HCT116 (cell line): ENCODE results near the gene MYF5. TPM values are rescaled to one million over a fixed set of nuclear protein-coding genes. Genes with fewer than 3 reads are reported as not detected.

Experiments
- ATAC-seq: fragments of 200-7000 bp; cut with Tn5 transposase; 2 replicates; pipeline ENCODE4 v1.9.1; 2020; ENCODE audit warnings: mild to moderate bottlenecking, moderate library complexity
- BruUV-seq: library from RNA; stranded (reverse); fragments of 400-500 nt; replicated peaks from 2 replicates; lab custom pipeline; 2021; lab: Mats Ljungman, UMichigan
- CTCF ChIA-PET: fragments of 300-600 bp; sonication (Branson Sonifier 250); formaldehyde crosslinking; loops from one replicate; lab custom pipeline; 2021; ENCODE audit warnings: antibody characterized with exemption; lab: Charles Lee
- POLR2A ChIA-PET: fragments of 300-600, 350-600 bp; sonication (Branson Sonifier 250); formaldehyde crosslinking; loops from one replicate; lab custom pipeline; 2021; ENCODE audit warnings: antibody characterized with exemption; lab: Charles Lee
- RAD21 ChIA-PET, 2 experiments: fragments of 300-600 bp; sonication (Branson Sonifier 250); formaldehyde crosslinking; loops; one replicate each; lab custom pipeline; 2023; ENCODE audit warnings: low total read pairs in 2 of 2; ENCODE audit not compliant: uncharacterized antibody in 2 of 2, unreplicated experiment in 2 of 2, low non-redundant PET in 1 of 2; lab: Charles Lee
- DNase-seq: peaks from one replicate; pipeline ENCODE4 v3.0.0-alpha.2; 2010; ENCODE audit warnings: low read depth, low spot score
- H2AFZ ChIP-seq: fragments of 200-600 bp; shearing (Covaris generic), sonication (generic); 2 replicates; pipeline ENCODE4 v1.6.1; 2017; ENCODE audit warnings: low read depth, mixed run types, mixed read lengths, antibody characterized with exemption, low read length; ENCODE audit not compliant: poor library complexity, severe bottlenecking
- H3K27ac ChIP-seq: 2 replicates; pipeline ENCODE4 v1.5.1; 2012; ENCODE audit warnings: low read depth, low read length
- H3K27me3 ChIP-seq: fragments of 200-600 bp; sonication (generic); 2 replicates; pipeline ENCODE4 v1.6.1; 2016; ENCODE audit warnings: mixed run types, low read length, mixed read lengths; ENCODE audit not compliant: insufficient read depth
- H3K36me3 ChIP-seq, 2 experiments: fragments of 200-500 bp in 1 of 2; fragments of 200-600 bp in 1 of 2; sonication (Bioruptor generic) in 1 of 2; sonication (generic) in 1 of 2; 2 replicates each; pipeline versions ENCODE4 v1.5.1 to v1.6.1; 2014 to 2016; ENCODE audit warnings: low read length in 2 of 2, inconsistent platforms in 1 of 2, mixed read lengths in 1 of 2, mixed run types in 1 of 2; ENCODE audit not compliant: insufficient read depth in 2 of 2, control insufficient read depth in 1 of 2
- H3K4me1 ChIP-seq, 2 experiments: fragments of 200-600 bp in 1 of 2; sonication (generic) in 1 of 2; 2 replicates each; pipeline versions ENCODE4 v1.5.1 to v1.6.1; 2012 to 2017; ENCODE audit warnings: low read length in 2 of 2, inconsistent platforms in 1 of 2, mild to moderate bottlenecking in 1 of 2, mixed read lengths in 1 of 2, mixed run types in 1 of 2, moderate library complexity in 1 of 2; ENCODE audit not compliant: insufficient read depth in 2 of 2, control insufficient read depth in 1 of 2
- H3K4me2 ChIP-seq: fragments of 200-600 bp; sonication (generic); 2 replicates; pipeline ENCODE4 v1.6.1; 2017; ENCODE audit warnings: mixed run types, low read length, mixed read lengths
- H3K4me3 ChIP-seq, 2 experiments: fragments of 200-600 bp in 1 of 2; sonication (generic) in 1 of 2; replicated peaks in 1 of 2; 2 replicates each; pipeline ENCODE4 v1.5.1; 2011 to 2016; ENCODE audit warnings: low read length in 2 of 2, control low read depth in 1 of 2, low read depth in 1 of 2, mild to moderate bottlenecking in 1 of 2, mixed read lengths in 1 of 2, mixed run types in 1 of 2
- H3K79me2 ChIP-seq: fragments of 200-600 bp; sonication (generic); 2 replicates; pipeline ENCODE4 v1.6.1; 2017; ENCODE audit warnings: mild to moderate bottlenecking, mixed run types, low read length, moderate library complexity, mixed read lengths; ENCODE audit not compliant: insufficient read depth
- H3K9ac ChIP-seq: fragments of 200-600 bp; sonication (generic); 2 replicates; pipeline ENCODE4 v1.6.1; 2016; ENCODE audit warnings: low read length, mixed read lengths
- H3K9me2 ChIP-seq: fragments of 200-600 bp; sonication (generic), shearing (Covaris generic); 2 replicates; pipeline ENCODE4 v1.6.1; 2017; ENCODE audit warnings: mixed run types, mild to moderate bottlenecking, moderate library complexity; ENCODE audit not compliant: insufficient read depth
- H3K9me3 ChIP-seq, 2 experiments: fragments of 200-500 bp in 1 of 2; fragments of 200-600 bp in 1 of 2; sonication (Bioruptor generic) in 1 of 2; sonication (generic) in 1 of 2; 2 replicates each; pipeline ENCODE4 v1.6.1; 2014 to 2017; ENCODE audit warnings: low read length in 2 of 2, mixed read lengths in 2 of 2, inconsistent platforms in 1 of 2, low read depth in 1 of 2, mild to moderate bottlenecking in 1 of 2, mixed run types in 1 of 2, moderate library complexity in 1 of 2; ENCODE audit not compliant: control insufficient read depth in 1 of 2, insufficient read depth in 1 of 2
- H4K20me1 ChIP-seq: fragments of 200-600 bp; sonication (generic), shearing (Covaris generic); 2 replicates; pipeline ENCODE4 v1.6.1; 2017; ENCODE audit warnings: mixed run types, mild to moderate bottlenecking, moderate library complexity; ENCODE audit not compliant: insufficient read depth
- ELF1 ChIP-seq: IDR thresholded peaks from 2 replicates; pipeline ENCODE4 v1.6.1; 2012; ENCODE audit warnings: low read depth, borderline replicate concordance
- JUND ChIP-seq: IDR thresholded peaks from 2 replicates; pipeline ENCODE4 v1.6.1; 2012
- POLR2A ChIP-seq: IDR thresholded peaks from 2 replicates; pipeline ENCODE4 v1.7.0; 2011; ENCODE audit warnings: borderline replicate concordance; ENCODE audit not compliant: insufficient read depth, insufficient read length; ENCODE audit errors: extremely low read depth
- POLR2AphosphoS5 ChIP-seq: IDR thresholded peaks from 2 replicates; pipeline ENCODE4 v1.6.1; 2011; ENCODE audit warnings: mild to moderate bottlenecking, low read depth, low read length, moderate library complexity
- RAD21 ChIP-seq: IDR thresholded peaks from 2 replicates; pipeline ENCODE4 v1.6.1; 2012; ENCODE audit warnings: low read depth, mild to moderate bottlenecking
- REST ChIP-seq: IDR thresholded peaks from 2 replicates; pipeline ENCODE4 v1.6.1; 2012; ENCODE audit warnings: low read depth
- SP1 ChIP-seq: IDR thresholded peaks from 2 replicates; pipeline ENCODE4 v1.6.1; 2012; ENCODE audit warnings: low read depth
- ZBTB33 ChIP-seq: IDR thresholded peaks from 2 replicates; pipeline ENCODE4 v1.6.1; 2011; ENCODE audit warnings: mild to moderate bottlenecking, low read length, moderate library complexity; ENCODE audit not compliant: insufficient replicate concordance; ENCODE audit errors: extremely low read depth
- ZFX ChIP-seq: fragments of 450-650 bp; IDR thresholded peaks from 2 replicates; pipeline ENCODE4 v1.6.1; 2017
- intact Hi-C: fragments of 100-400 bp; cut with micrococcal nuclease; formaldehyde crosslinking; loops from 2 replicates; pipeline ENCODE4 v1.10.0; 2022
- total RNA-seq: library from RNA; stranded (reverse); gene quantifications from one replicate; pipeline ENCODE4 v1.2.1, GENCODE V29; 2021; ENCODE audit not compliant: unreplicated experiment

The MYF5 gene
- total RNA-seq, 1 experiment from 2014 or later = not detected

GRCh38 chr12:80698256-80698655 lies 18.5 kb upstream of the MYF5 start:
- Histone ChIP-seq H3K4me3 (no peak overlapping the region), H2AFZ (no peak overlapping the region), H3K9ac (no peak overlapping the region), H3K27me3 (peaks cover 18% of the 10 kb centered on the region; the same call in 1 of the 2 replicates), H3K9me2 (no peaks in the 10 kb centered on the region), H4K20me1 (no peaks in the 10 kb centered on the region), H3K4me1 (peaks cover 0 to 10% of the 10 kb centered on the region in 2 experiments; a peak in 2 of 4 replicates), H3K36me3 (no peaks in the 10 kb centered on the region), H3K27ac (no peak overlapping the region)
- RAD21 ChIA-PET = no interaction called here
- POLR2A ChIA-PET = no interaction called here
- DNase-seq = no peak
- intact Hi-C loops = no loop called here
- no peak for TF ChIP-seq JUND
- TF ChIP-seq SP1 = no peak
- TF ChIP-seq POLR2AphosphoS5 = no peak
- TF ChIP-seq ZBTB33 = no peak
- no peak for TF ChIP-seq RAD21
- no peak for TF ChIP-seq POLR2A
- TF ChIP-seq ZFX = no peak
- TF ChIP-seq REST = no peak
- no peak for TF ChIP-seq ELF1
- TF ChIP-seq, all 23 proteins: peak for 0
- Histone ChIP-seq H3K9me3 (no peaks in the 10 kb centered on the region), H3K79me2 (no peaks in the 10 kb centered on the region), H3K4me2 (no peak overlapping the region)
- no TSS peak for BruUV-seq
- ATAC-seq = no peak
- CTCF ChIA-PET = interaction anchor here (1.8 kb wide), 1 partner anchor 12 kb away, joined by 4 read pairs; no protein-coding TSS in a partner anchor
